Natural killer cell (primary cell): ENCODE measurements around the gene C6orf89. TPM values are rescaled to one million over a fixed set of nuclear protein-coding genes. Genes with fewer than 3 reads are reported as not detected.

Experiments used
- ATAC-seq, 3 donors: fragments of 150-1000 bp in 2 of 3; fragments of 200-7000 bp in 1 of 3; cut with Tn5 transposase; 1 replicate in 1 of 3; 2 replicates in 2 of 3; pipeline ENCODE4 v1.10.0; 2021; ENCODE audit warnings: mild to moderate bottlenecking in 2 of 3, moderate library complexity in 2 of 3
- DNase-seq, 2 donors: peaks; one replicate each; pipeline versions ENCODE4 v3.0.0 to v3.0.0-alpha.2; 2013 to 2021; ENCODE audit warnings: mixed read lengths in 1 of 2
- H3K27ac ChIP-seq: one replicate; pipeline ENCODE4 v1.5.1; 2013; ENCODE audit warnings: mild to moderate bottlenecking, low read length
- H3K27me3 ChIP-seq: one replicate; pipeline ENCODE4 v1.6.1; 2013; ENCODE audit warnings: low read length; ENCODE audit not compliant: control insufficient read depth, insufficient read depth
- H3K36me3 ChIP-seq: one replicate; pipeline ENCODE4 v1.6.1; 2013; ENCODE audit warnings: low read length; ENCODE audit not compliant: control insufficient read depth, insufficient read depth
- H3K4me1 ChIP-seq: one replicate; pipeline ENCODE4 v1.6.1; 2013; ENCODE audit warnings: low read length; ENCODE audit not compliant: control insufficient read depth, insufficient read depth
- H3K4me3 ChIP-seq: one replicate; pipeline ENCODE4 v1.5.1; 2013; ENCODE audit warnings: low read length
- H3K9me3 ChIP-seq: one replicate; pipeline ENCODE4 v1.6.1; 2013; ENCODE audit warnings: low read length; ENCODE audit not compliant: control insufficient read depth, insufficient read depth
- H3K27ac Mint-ChIP-seq, 2 donors: one replicate each; pipeline ENCODE4 v1.8.0; 2022; ENCODE audit warnings: mild to moderate bottlenecking in 2 of 2, mixed read lengths in 2 of 2, moderate library complexity in 1 of 2
- H3K27me3 Mint-ChIP-seq, 2 donors: one replicate each; pipeline ENCODE4 v1.8.0; 2022; ENCODE audit warnings: low read depth in 2 of 2, mixed read lengths in 2 of 2
- H3K36me3 Mint-ChIP-seq: one replicate; pipeline ENCODE4 v1.8.0; 2022; ENCODE audit warnings: mixed read lengths
- H3K4me1 Mint-ChIP-seq, 2 donors: one replicate each; pipeline ENCODE4 v1.8.0; 2022; ENCODE audit warnings: mixed read lengths in 2 of 2
- H3K4me3 Mint-ChIP-seq: one replicate; pipeline ENCODE4 v1.8.0; 2022; ENCODE audit warnings: mild to moderate bottlenecking, moderate library complexity, mixed read lengths
- H3K9me3 Mint-ChIP-seq, 2 donors: one replicate each; pipeline ENCODE4 v1.8.0; 2022; ENCODE audit warnings: mixed read lengths in 2 of 2
- CTCF ChIP-seq: fragments of 200-600 bp; IDR thresholded peaks from one replicate; pipeline ENCODE4 v1.8.0; 2022; ENCODE audit warnings: antibody characterized with exemption
- WGBS: methylation state at CpG from one replicate; pipeline ENCODE4 v1.1.7; 2013; ENCODE audit warnings: missing lambda C conversion rate; ENCODE audit not compliant: insufficient coverage; 5-methylcytosine and 5-hydroxymethylcytosine counted together
- intact Hi-C: fragments of 100-400 bp; cut with micrococcal nuclease; formaldehyde crosslinking; loops from one replicate; pipeline ENCODE4 v1.14.2; 2022
- total RNA-seq, 4 donors: library from RNA; stranded (reverse); fragments of 120-200 nt in 1 of 4; gene quantifications; one replicate each; pipeline versions ENCODE4 v1.2.3 to v1.2.4, GENCODE V29; 2013 to 2022

Gene C6orf89
- total RNA-seq, 3 donors from 2014 or later (not counting 1 experiment from before 2014, with no cell fraction given) = 34.3 to 47.0 (median 46.3) TPM

- ATAC-seq = no peak
- H3K36me3 Mint-ChIP-seq = no peaks in the 10 kb centered on the region
These were observed 41.3 kb upstream of the C6orf89 start for GRCh38 chr6:36844232-36845170.

GRCh38 chr6:36845233-36845632, 40.5 kb upstream of the C6orf89 start:
- no peaks in the 10 kb centered on the region for H3K36me3 ChIP-seq
- H3K4me3 Mint-ChIP-seq = no peak overlapping the region
- H3K36me3 Mint-ChIP-seq = no peaks in the 10 kb centered on the region
- no peaks in the 10 kb centered on the region for H3K9me3 Mint-ChIP-seq
- H3K27ac ChIP-seq = no peak overlapping the region
- H3K27me3 Mint-ChIP-seq = peaks cover 27 to 29% of the 10 kb centered on the region in 2 donors
- 81% methylated on average over 4 of the region's 4 CpGs for WGBS
- peaks cover 10% of the 10 kb centered on the region for H3K27me3 ChIP-seq
- TF ChIP-seq CTCF = no peak
- ATAC-seq (no peak), DNase-seq (no peak)
- H3K4me1 Mint-ChIP-seq = peaks cover 6 to 10% of the 10 kb centered on the region in 2 donors
- no peak overlapping the region for H3K27ac Mint-ChIP-seq
- intact Hi-C loops = no loop called here
- H3K4me3 ChIP-seq = no peak overlapping the region
- peaks cover 9% of the 10 kb centered on the region for H3K4me1 ChIP-seq
- H3K9me3 ChIP-seq = peaks cover 3% of the 10 kb centered on the region

More at GRCh38 chr6:36844232-36845170, 41.3 kb upstream of the C6orf89 start:
- intact Hi-C loops = no loop called here
- 86% methylated on average over 18 of the region's 19 CpGs for WGBS
- Mint-ChIP-seq H3K4me3 (no peak overlapping the region), H3K4me1 (peaks cover 6 to 13% of the 10 kb centered on the region in 2 donors), H3K27me3 (peaks cover 22 to 24% of the 10 kb centered on the region in 2 donors), H3K27ac (no peak overlapping the region), H3K9me3 (no peaks in the 10 kb centered on the region)
- Histone ChIP-seq H3K4me3 (no peak overlapping the region), H3K9me3 (no peaks in the 10 kb centered on the region), H3K27me3 (peaks cover 13% of the 10 kb centered on the region), H3K36me3 (no peaks in the 10 kb centered on the region), H3K27ac (no peak overlapping the region), H3K4me1 (peaks cover 14% of the 10 kb centered on the region)
- TF ChIP-seq CTCF = no peak
- DNase-seq = no peak

- Mint-ChIP-seq H3K27me3 (peaks cover 15 to 29% of the 10 kb centered on the region in 2 donors), H3K27ac (no peak overlapping the region), H3K4me3 (no peak overlapping the region), H3K36me3 (peaks cover 14% of the 10 kb centered on the region), H3K4me1 (no peaks in the 10 kb centered on the region), H3K9me3 (no peaks in the 10 kb centered on the region)
- Histone ChIP-seq H3K27ac (no peak overlapping the region), H3K4me1 (no peaks in the 10 kb centered on the region), H3K36me3 (no peaks in the 10 kb centered on the region), H3K4me3 (no peak overlapping the region), H3K27me3 (no peaks in the 10 kb centered on the region), H3K9me3 (peaks cover 11% of the 10 kb centered on the region)
- intact Hi-C loops = no loop called here
- ATAC-seq = no peak
- 97% methylated on average over 3 of the region's 4 CpGs for WGBS
- TF ChIP-seq CTCF = no peak
- DNase-seq = no peak
These were observed 38.6 kb upstream of the C6orf89 start for GRCh38 chr6:36847152-36847551.
